WTC11 (cell line): ENCODE measurements around the gene KAZALD1. TPM values are rescaled to one million over a fixed set of nuclear protein-coding genes. Genes with fewer than 3 reads are reported as not detected.

Experiments used
- ATAC-seq: fragments of 200-7000 bp; cut with Tn5 transposase; 2 replicates; pipeline ENCODE4 v1.10.0; 2021; ENCODE audit warnings: mild to moderate bottlenecking, moderate library complexity
- CTCF ChIA-PET: fragments of 300-600 bp; sonication (Branson Sonifier 250); formaldehyde crosslinking; loops from one replicate; lab custom pipeline; 2021; ENCODE audit warnings: antibody characterized with exemption; lab: Charles Lee
- POLR2A ChIA-PET: fragments of 350-600 bp; sonication (Branson Sonifier 250); formaldehyde crosslinking; loops from one replicate; lab custom pipeline; 2021; ENCODE audit warnings: antibody characterized with exemption; lab: Charles Lee
- DNase-seq: peaks from one replicate; pipeline ENCODE4 v3.0.0; 2021; ENCODE audit warnings: low spot score
- H3K27ac Mint-ChIP-seq: 2 replicates; pipeline ENCODE4 v1.8.0; 2021; ENCODE audit warnings: mixed read lengths
- H3K27me3 Mint-ChIP-seq: 2 replicates; pipeline ENCODE4 v1.8.0; 2021; ENCODE audit warnings: low read depth, mild to moderate bottlenecking, moderate library complexity, mixed read lengths
- H3K36me3 Mint-ChIP-seq: 2 replicates; pipeline ENCODE4 v1.8.0; 2021; ENCODE audit warnings: mixed read lengths
- H3K4me1 Mint-ChIP-seq: 2 replicates; pipeline ENCODE4 v1.8.0; 2022; ENCODE audit warnings: mixed read lengths
- H3K4me3 Mint-ChIP-seq: 2 replicates; pipeline ENCODE4 v1.8.0; 2021; ENCODE audit warnings: mild to moderate bottlenecking, moderate library complexity, mixed read lengths
- H3K9me3 Mint-ChIP-seq: 2 replicates; pipeline ENCODE4 v1.8.0; 2021; ENCODE audit warnings: mixed read lengths
- AFF4 ChIP-seq: sonication (generic); formaldehyde crosslinking; IDR thresholded peaks from 2 replicates; pipeline ENCODE4 v1.8.1; 2023; ENCODE audit warnings: mild to moderate bottlenecking, missing genetic modification reagents, borderline replicate concordance
- ATF1 ChIP-seq: sonication (generic); formaldehyde crosslinking; IDR thresholded peaks from 2 replicates; pipeline ENCODE4 v1.8.1; 2023; ENCODE audit warnings: mild to moderate bottlenecking, moderate library complexity, missing genetic modification reagents
- E2F4 ChIP-seq: sonication (generic); formaldehyde crosslinking; IDR thresholded peaks from 2 replicates; pipeline ENCODE4 v1.8.1; 2022; ENCODE audit warnings: low read depth, mild to moderate bottlenecking, moderate library complexity, missing genetic modification reagents, borderline replicate concordance
- FOXJ3 ChIP-seq: sonication (generic); formaldehyde crosslinking; IDR thresholded peaks from 2 replicates; pipeline ENCODE4 v1.9.0; 2021; ENCODE audit warnings: missing genetic modification reagents, mild to moderate bottlenecking, borderline replicate concordance
- GABPB1 ChIP-seq: sonication (generic); formaldehyde crosslinking; IDR thresholded peaks from 2 replicates; pipeline ENCODE4 v1.8.1; 2023; ENCODE audit warnings: mild to moderate bottlenecking, missing genetic modification reagents
- HMGA2 ChIP-seq: fragments of 250-450 bp; sonication (Bioruptor Pico); IDR thresholded peaks from 2 replicates; pipeline ENCODE4 v1.4.0; 2021; ENCODE audit warnings: mild to moderate bottlenecking, moderate library complexity
- HMGXB4 ChIP-seq: sonication (generic); formaldehyde crosslinking; IDR thresholded peaks from 2 replicates; pipeline ENCODE4 v1.8.1; 2023; ENCODE audit warnings: mild to moderate bottlenecking, moderate library complexity, missing genetic modification reagents
- MAX ChIP-seq: sonication (generic); formaldehyde crosslinking; IDR thresholded peaks from 2 replicates; pipeline ENCODE4 v1.8.0; 2022; ENCODE audit warnings: mild to moderate bottlenecking, missing genetic modification reagents
- RORB ChIP-seq: fragments of 250-450 bp; sonication (Bioruptor Pico); IDR thresholded peaks from 2 replicates; pipeline ENCODE4 v1.9.0; 2021; ENCODE audit warnings: mild to moderate bottlenecking
- TEAD4 ChIP-seq: sonication (generic); formaldehyde crosslinking; IDR thresholded peaks from 2 replicates; pipeline ENCODE4 v1.8.0; 2022; ENCODE audit warnings: mild to moderate bottlenecking, missing genetic modification reagents
- ZNF396 ChIP-seq: fragments of 250-450 bp; sonication (Bioruptor Pico); IDR thresholded peaks from 2 replicates; pipeline ENCODE4 v1.8.0; 2021; ENCODE audit warnings: mild to moderate bottlenecking, moderate library complexity, borderline replicate concordance
- ZNF423 ChIP-seq: fragments of 250-450 bp; sonication (Bioruptor Pico); IDR thresholded peaks from 2 replicates; pipeline ENCODE4 v2.1.2; 2022; ENCODE audit warnings: mild to moderate bottlenecking, moderate library complexity
- ZSCAN18 ChIP-seq: fragments of 250-450 bp; sonication (Bioruptor Pico); IDR thresholded peaks from 2 replicates; pipeline ENCODE4 v2.1.2; 2022; ENCODE audit warnings: mild to moderate bottlenecking, moderate library complexity
- total RNA-seq: library from RNA; stranded (reverse); gene quantifications from 3 replicates; pipeline ENCODE4 v1.2.3, GENCODE V29; 2021

KAZALD1 gene
- total RNA-seq, 1 experiment from 2014 or later = 19.2 TPM

GRCh38 chr10:101065481-101066145 is 3.8 kb downstream of the KAZALD1 start (continued):
- TF ChIP-seq E2F4 (CRISPR knock-in tag) (no peak), ATF1 (CRISPR knock-in tag) (no peak), ZNF396 (CRISPR knock-in tag) (no peak)

- peak; percentile 2 for ATAC-seq
- H3K4me1 Mint-ChIP-seq = peaks cover 36% of the 10 kb centered on the region
- peaks cover 70% of the 10 kb centered on the region for H3K27me3 Mint-ChIP-seq
- ChIA-PET CTCF (interaction anchor here (0.6 to 15.0 kb wide), 17 partner anchors 11 to 148 kb away, joined by 3 to 405 read pairs (median 5); partner anchors contain the start of genes PDZD7, SEMA4G and SFXN3), POLR2A (interaction anchor here (1.0 kb wide), 1 partner anchor 24 kb away, joined by 3 read pairs; no protein-coding TSS in a partner anchor)
- H3K4me3 Mint-ChIP-seq = peak overlapping the region; percentile 93
- TF ChIP-seq RORB (no peak), ZSCAN18 (CRISPR knock-in tag) (no peak), FOXJ3 (CRISPR knock-in tag) (no peak), AFF4 (CRISPR knock-in tag) (no peak), MAX (CRISPR knock-in tag) (peak; percentile 60; the same call in 1 of the 2 replicates), HMGA2 (CRISPR knock-in tag) (no peak), GABPB1 (CRISPR knock-in tag) (0 out of 2 replicates have a peak, but pooled peaks have one; percentile 29), HMGXB4 (CRISPR knock-in tag) (no peak), TEAD4 (CRISPR knock-in tag) (no peak), ZNF423 (CRISPR knock-in tag) (peak; percentile 51; the same call in 1 of the 2 replicates)
- H3K9me3 Mint-ChIP-seq = no peaks in the 10 kb centered on the region
- no peaks in the 10 kb centered on the region for H3K36me3 Mint-ChIP-seq
- no peak overlapping the region for H3K27ac Mint-ChIP-seq
- DNase-seq = peak; percentile 59
Measured at GRCh38 chr10:101066146-101066895, 4.5 kb downstream of the KAZALD1 start.
